Caco-2 (cell line): Measurements from ENCODE around the gene LYRM2. TPM values are rescaled to one million over a fixed set of nuclear protein-coding genes. Genes with fewer than 3 reads are reported as not detected.

Experiments used
- BruUV-seq: library from RNA; stranded (reverse); fragments of 400-500 nt; replicated peaks from 2 replicates; lab custom pipeline; 2021; lab: Mats Ljungman, UMichigan
- CTCF ChIA-PET: fragments of 300-600 bp; sonication (Branson Sonifier 250); formaldehyde crosslinking; loops from one replicate; lab custom pipeline; 2022; ENCODE audit warnings: antibody characterized with exemption; lab: Charles Lee
- POLR2A ChIA-PET: fragments of 300-600 bp; sonication (Branson Sonifier 250); formaldehyde crosslinking; loops from one replicate; lab custom pipeline; 2022; ENCODE audit warnings: antibody characterized with exemption; lab: Charles Lee
- DNase-seq, 2 experiments: peaks; one replicate each; pipeline versions ENCODE4 v3.0.0 to v3.0.0-alpha.2; 2020 to 2022
- H3K27me3 ChIP-seq: replicated peaks from 2 replicates; pipeline ENCODE4 v1.6.0; 2011; ENCODE audit warnings: low read length; ENCODE audit not compliant: control insufficient read depth, insufficient read depth
- H3K36me3 ChIP-seq: 2 replicates; pipeline ENCODE4 v1.5.1; 2011; ENCODE audit warnings: low read length; ENCODE audit not compliant: control insufficient read depth, insufficient read depth
- H3K4me1 ChIP-seq: fragments of 250-450 bp; sonication (Bioruptor Pico); 2 replicates; pipeline ENCODE4 v1.5.1; 2020; ENCODE audit warnings: mild to moderate bottlenecking
- H3K4me3 ChIP-seq: 2 replicates; pipeline ENCODE4 v1.5.1; 2011; ENCODE audit warnings: low read depth, mild to moderate bottlenecking, control low read depth, low read length
- H3K9me3 ChIP-seq: fragments of 250-450 bp; sonication (Bioruptor Pico); 2 replicates; pipeline ENCODE4 v1.5.1; 2020; ENCODE audit warnings: mild to moderate bottlenecking, moderate library complexity
- H3K27ac Mint-ChIP-seq: one replicate; pipeline ENCODE4 v1.8.0; 2022; ENCODE audit warnings: mixed read lengths; ENCODE audit not compliant: unreplicated experiment
- H3K27me3 Mint-ChIP-seq: one replicate; pipeline ENCODE4 v1.8.0; 2022; ENCODE audit warnings: mixed read lengths; ENCODE audit not compliant: insufficient read depth, unreplicated experiment
- H3K36me3 Mint-ChIP-seq: one replicate; pipeline ENCODE4 v1.8.0; 2022; ENCODE audit warnings: mild to moderate bottlenecking, mixed read lengths; ENCODE audit not compliant: insufficient read depth, unreplicated experiment
- H3K4me1 Mint-ChIP-seq: one replicate; pipeline ENCODE4 v1.8.0; 2022; ENCODE audit warnings: low read depth, mixed read lengths; ENCODE audit not compliant: unreplicated experiment
- H3K4me3 Mint-ChIP-seq: one replicate; pipeline ENCODE4 v1.8.0; 2022; ENCODE audit warnings: mild to moderate bottlenecking, moderate library complexity, mixed read lengths; ENCODE audit not compliant: unreplicated experiment
- H3K9me3 Mint-ChIP-seq: one replicate; pipeline ENCODE4 v1.8.0; 2022; ENCODE audit warnings: mixed read lengths; ENCODE audit not compliant: unreplicated experiment
- CTCF ChIP-seq, 2 experiments: fragments of 200-600 bp in 1 of 2; IDR thresholded peaks; 1 replicate in 1 of 2; 2 replicates in 1 of 2; pipeline versions ENCODE4 v1.5.1 to v1.8.0; 2011 to 2022; ENCODE audit warnings: antibody characterized with exemption in 1 of 2, control low read depth in 1 of 2, inconsistent platforms in 1 of 2, low read depth in 1 of 2, low read length in 1 of 2, mild to moderate bottlenecking in 1 of 2, moderate library complexity in 1 of 2; ENCODE audit not compliant: insufficient read depth in 1 of 2, severe bottlenecking in 1 of 2, unreplicated experiment in 1 of 2
- intact Hi-C: fragments of 100-400 bp; cut with micrococcal nuclease; formaldehyde crosslinking; loops from one replicate; pipeline ENCODE4 v1.10.0; 2022; ENCODE audit not compliant: unreplicated experiment
- total RNA-seq: library from RNA; stranded (reverse); gene quantifications from 2 replicates; pipeline ENCODE4 v1.2.3, GENCODE V29; 2022

Gene LYRM2
- total RNA-seq, 1 experiment from 2014 or later: 40.9 TPM

DNA sequence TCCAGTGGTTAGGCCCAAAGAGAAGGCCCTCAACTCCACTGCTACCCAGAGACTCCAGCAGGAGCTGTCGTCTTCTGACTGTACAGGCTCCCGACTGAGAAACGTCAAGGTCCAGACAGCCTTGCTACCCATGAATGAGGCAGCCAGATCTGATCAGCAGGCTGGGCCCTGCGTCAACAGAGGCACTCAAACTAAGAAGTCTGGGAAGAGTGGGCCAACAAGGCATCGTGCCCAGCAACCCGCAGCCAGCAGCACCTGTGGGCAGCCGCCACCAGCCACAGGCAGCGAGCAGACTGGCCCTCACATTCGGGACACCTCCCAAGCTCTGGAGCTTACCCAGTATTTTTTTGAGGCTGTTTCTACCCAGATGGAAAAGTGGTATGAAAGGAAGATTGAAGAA lies 8.1 kb downstream of the LYRM2 start:
- H3K4me3 ChIP-seq: no peak overlapping the region
- H3K27me3 ChIP-seq: no peaks in the 10 kb centered on the region
- TF ChIP-seq CTCF (IDR thresholded peaks at IDR 0.05; ENCODE audit: insufficient read depth in 1 of 2, low read depth in 1 of 2, low read length in 1 of 2, severe bottlenecking in 1 of 2, unreplicated experiment in 1 of 2): no peak
- H3K4me1 ChIP-seq: no peaks in the 10 kb centered on the region
- Mint-ChIP-seq H3K4me3 (no peak overlapping the region), H3K27me3 (no peaks in the 10 kb centered on the region), H3K4me1 (no peaks in the 10 kb centered on the region), H3K36me3 (peaks cover 13% of the 10 kb centered on the region), H3K27ac (no peak overlapping the region), H3K9me3 (no peaks in the 10 kb centered on the region)
- POLR2A ChIA-PET: no interaction called here
- BruUV-seq: no TSS peak
- H3K36me3 ChIP-seq: no peaks in the 10 kb centered on the region
- CTCF ChIA-PET: no interaction called here
- H3K9me3 ChIP-seq: no peaks in the 10 kb centered on the region
- DNase-seq: no peak
- intact Hi-C loops: no loop called here

GRCh38 chr6:89623749-89624148 lies 14.8 kb downstream of the LYRM2 start:
- Mint-ChIP-seq H3K9me3 (no peaks in the 10 kb centered on the region), H3K27ac (no peak overlapping the region), H3K36me3 (peaks cover 7% of the 10 kb centered on the region), H3K4me3 (no peak overlapping the region), H3K4me1 (no peaks in the 10 kb centered on the region), H3K27me3 (no peaks in the 10 kb centered on the region)
- BruUV-seq: no TSS peak
- no peaks in the 10 kb centered on the region for H3K4me1 ChIP-seq
- no peak for DNase-seq
- H3K36me3 ChIP-seq: no peaks in the 10 kb centered on the region
- intact Hi-C loops: no loop called here
- H3K27me3 ChIP-seq: no peaks in the 10 kb centered on the region
- TF ChIP-seq CTCF (IDR thresholded peaks at IDR 0.05; ENCODE audit: insufficient read depth in 1 of 2, low read depth in 1 of 2, low read length in 1 of 2, severe bottlenecking in 1 of 2, unreplicated experiment in 1 of 2): no peak
- no peak overlapping the region for H3K4me3 ChIP-seq
- H3K9me3 ChIP-seq: no peaks in the 10 kb centered on the region
- ChIA-PET CTCF (no interaction called here), POLR2A (no interaction called here)

DNA sequence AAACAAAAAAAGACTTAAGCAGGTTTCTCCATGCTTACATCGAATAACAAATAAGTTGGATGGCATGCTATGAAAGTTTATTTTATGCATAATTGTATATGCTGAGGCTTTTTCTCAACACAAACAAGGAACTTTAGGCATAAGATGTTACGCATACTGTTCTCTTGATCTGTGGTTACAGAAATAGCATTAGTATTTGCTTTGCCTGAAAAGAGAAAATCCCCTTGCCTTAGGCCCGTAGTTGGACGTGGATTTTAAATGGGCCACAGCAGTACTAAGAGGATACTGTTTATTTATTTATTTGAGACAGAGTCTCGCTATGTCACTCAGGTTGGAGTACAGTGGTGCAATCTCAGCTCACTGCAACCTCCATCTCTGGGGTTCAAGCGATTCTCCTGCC lies 19.0 kb downstream of the LYRM2 start:
- TF ChIP-seq CTCF (IDR thresholded peaks at IDR 0.05; ENCODE audit: insufficient read depth in 1 of 2, low read depth in 1 of 2, low read length in 1 of 2, severe bottlenecking in 1 of 2, unreplicated experiment in 1 of 2): no peak
- no peaks in the 10 kb centered on the region for H3K4me1 ChIP-seq
- H3K9me3 ChIP-seq: no peaks in the 10 kb centered on the region
- POLR2A ChIA-PET: no interaction called here
- no peak overlapping the region for H3K4me3 ChIP-seq
- intact Hi-C loops: no loop called here
- CTCF ChIA-PET: no interaction called here
- H3K36me3 Mint-ChIP-seq: no peaks in the 10 kb centered on the region
- no peaks in the 10 kb centered on the region for H3K27me3 Mint-ChIP-seq
- no peak overlapping the region for H3K27ac Mint-ChIP-seq
- no peaks in the 10 kb centered on the region for H3K9me3 Mint-ChIP-seq
- no peak overlapping the region for H3K4me3 Mint-ChIP-seq
- H3K27me3 ChIP-seq: no peaks in the 10 kb centered on the region
- no peak for DNase-seq
- H3K36me3 ChIP-seq: no peaks in the 10 kb centered on the region
- no TSS peak for BruUV-seq
- H3K4me1 Mint-ChIP-seq: no peaks in the 10 kb centered on the region
